Natural killer cell (primary cell): ENCODE data around the gene MMP24OS. TPM values are rescaled to one million over a fixed set of nuclear protein-coding genes. Genes with fewer than 3 reads are reported as not detected.

Experiments used
- ATAC-seq, 3 donors: fragments of 150-1000 bp in 2 of 3; fragments of 200-7000 bp in 1 of 3; cut with Tn5 transposase; 1 replicate in 1 of 3; 2 replicates in 2 of 3; pipeline ENCODE4 v1.10.0; 2021; ENCODE audit warnings: mild to moderate bottlenecking in 2 of 3, moderate library complexity in 2 of 3
- DNase-seq, 2 donors: peaks; one replicate each; pipeline versions ENCODE4 v3.0.0 to v3.0.0-alpha.2; 2013 to 2021; ENCODE audit warnings: mixed read lengths in 1 of 2
- H3K27ac ChIP-seq: one replicate; pipeline ENCODE4 v1.5.1; 2013; ENCODE audit warnings: mild to moderate bottlenecking, low read length
- H3K27me3 ChIP-seq: one replicate; pipeline ENCODE4 v1.6.1; 2013; ENCODE audit warnings: low read length; ENCODE audit not compliant: control insufficient read depth, insufficient read depth
- H3K36me3 ChIP-seq: one replicate; pipeline ENCODE4 v1.6.1; 2013; ENCODE audit warnings: low read length; ENCODE audit not compliant: control insufficient read depth, insufficient read depth
- H3K4me1 ChIP-seq: one replicate; pipeline ENCODE4 v1.6.1; 2013; ENCODE audit warnings: low read length; ENCODE audit not compliant: control insufficient read depth, insufficient read depth
- H3K4me3 ChIP-seq: one replicate; pipeline ENCODE4 v1.5.1; 2013; ENCODE audit warnings: low read length
- H3K9me3 ChIP-seq: one replicate; pipeline ENCODE4 v1.6.1; 2013; ENCODE audit warnings: low read length; ENCODE audit not compliant: control insufficient read depth, insufficient read depth
- H3K27ac Mint-ChIP-seq, 2 donors: one replicate each; pipeline ENCODE4 v1.8.0; 2022; ENCODE audit warnings: mild to moderate bottlenecking in 2 of 2, mixed read lengths in 2 of 2, moderate library complexity in 1 of 2
- H3K27me3 Mint-ChIP-seq, 2 donors: one replicate each; pipeline ENCODE4 v1.8.0; 2022; ENCODE audit warnings: low read depth in 2 of 2, mixed read lengths in 2 of 2
- H3K36me3 Mint-ChIP-seq: one replicate; pipeline ENCODE4 v1.8.0; 2022; ENCODE audit warnings: mixed read lengths
- H3K4me1 Mint-ChIP-seq, 2 donors: one replicate each; pipeline ENCODE4 v1.8.0; 2022; ENCODE audit warnings: mixed read lengths in 2 of 2
- H3K4me3 Mint-ChIP-seq: one replicate; pipeline ENCODE4 v1.8.0; 2022; ENCODE audit warnings: mild to moderate bottlenecking, moderate library complexity, mixed read lengths
- H3K9me3 Mint-ChIP-seq, 2 donors: one replicate each; pipeline ENCODE4 v1.8.0; 2022; ENCODE audit warnings: mixed read lengths in 2 of 2
- CTCF ChIP-seq: fragments of 200-600 bp; IDR thresholded peaks from one replicate; pipeline ENCODE4 v1.8.0; 2022; ENCODE audit warnings: antibody characterized with exemption
- WGBS: methylation state at CpG from one replicate; pipeline ENCODE4 v1.1.7; 2013; ENCODE audit warnings: missing lambda C conversion rate; ENCODE audit not compliant: insufficient coverage; 5-methylcytosine and 5-hydroxymethylcytosine counted together
- intact Hi-C: fragments of 100-400 bp; cut with micrococcal nuclease; formaldehyde crosslinking; loops from one replicate; pipeline ENCODE4 v1.14.2; 2022
- total RNA-seq, 4 donors: library from RNA; stranded (reverse); fragments of 120-200 nt in 1 of 4; gene quantifications; one replicate each; pipeline versions ENCODE4 v1.2.3 to v1.2.4, GENCODE V29; 2013 to 2022

Gene MMP24OS
- total RNA-seq, 3 donors from 2014 or later (not counting 1 experiment from before 2014, with no cell fraction given), result 76.5 to 92.7 (median 86.6) TPM

- peaks cover 0 to 3% of the 10 kb centered on the region in 2 donors for H3K27me3 Mint-ChIP-seq
- Histone ChIP-seq H3K27ac (no peak overlapping the region), H3K4me1 (peaks cover 7% of the 10 kb centered on the region), H3K36me3 (no peaks in the 10 kb centered on the region), H3K9me3 (no peaks in the 10 kb centered on the region), H3K27me3 (no peaks in the 10 kb centered on the region), H3K4me3 (no peak overlapping the region)
- no peak for ATAC-seq
- peaks cover 12 to 13% of the 10 kb centered on the region in 2 donors for H3K4me1 Mint-ChIP-seq
- no peak overlapping the region for H3K4me3 Mint-ChIP-seq
- no peaks in the 10 kb centered on the region for H3K9me3 Mint-ChIP-seq
- TF ChIP-seq CTCF, result no peak
- intact Hi-C loops, result no loop called here
- no peak overlapping the region for H3K27ac Mint-ChIP-seq
- H3K36me3 Mint-ChIP-seq, result no peaks in the 10 kb centered on the region
- 79% methylated on average over 4 of the region's 4 CpGs for WGBS
- DNase-seq, result no peak
These were observed 21.9 kb upstream of the MMP24OS start for GRCh38 chr20:35299780-35300179.

GRCh38 chr20:35298264-35298663 is 20.3 kb upstream of the MMP24OS start:
- ATAC-seq, result no peak

GRCh38 chr20:35297740-35298139 is 19.8 kb upstream of the MMP24OS start:
- Mint-ChIP-seq H3K4me3 (no peak overlapping the region), H3K9me3 (no peaks in the 10 kb centered on the region), H3K27ac (no peak overlapping the region), H3K4me1 (peaks cover 6% of the 10 kb centered on the region in 2 donors), H3K27me3 (peaks cover 0 to 3% of the 10 kb centered on the region in 2 donors), H3K36me3 (no peaks in the 10 kb centered on the region)
- WGBS, result 93% methylated on average over 14 of the region's 14 CpGs
- H3K27me3 ChIP-seq, result no peaks in the 10 kb centered on the region
- no peak overlapping the region for H3K27ac ChIP-seq
- no peaks in the 10 kb centered on the region for H3K4me1 ChIP-seq
- ATAC-seq, result no peak
- no peak for TF ChIP-seq CTCF
- H3K36me3 ChIP-seq, result no peaks in the 10 kb centered on the region
- intact Hi-C loops, result no loop called here
- H3K4me3 ChIP-seq, result no peak overlapping the region
- no peaks in the 10 kb centered on the region for H3K9me3 ChIP-seq
- no peak for DNase-seq

More at GRCh38 chr20:35298264-35298663, 20.3 kb upstream of the MMP24OS start:
- no peaks in the 10 kb centered on the region for H3K36me3 ChIP-seq
- H3K4me3 ChIP-seq, result no peak overlapping the region
- H3K9me3 ChIP-seq, result no peaks in the 10 kb centered on the region
- no peak overlapping the region for H3K27ac ChIP-seq
- no peak for DNase-seq
- peaks cover 6% of the 10 kb centered on the region in 2 donors for H3K4me1 Mint-ChIP-seq
- no peak for TF ChIP-seq CTCF
- no peak overlapping the region for H3K27ac Mint-ChIP-seq
- intact Hi-C loops, result no loop called here
- H3K36me3 Mint-ChIP-seq, result no peaks in the 10 kb centered on the region
- no peak overlapping the region for H3K4me3 Mint-ChIP-seq
- WGBS, result 82% methylated on average over 5 of the region's 5 CpGs
- no peaks in the 10 kb centered on the region for H3K9me3 Mint-ChIP-seq
- no peaks in the 10 kb centered on the region for H3K4me1 ChIP-seq
- peaks cover 0 to 3% of the 10 kb centered on the region in 2 donors for H3K27me3 Mint-ChIP-seq
- no peaks in the 10 kb centered on the region for H3K27me3 ChIP-seq

- Mint-ChIP-seq H3K4me3 (no peak overlapping the region), H3K27me3 (peaks cover 0 to 5% of the 10 kb centered on the region in 2 donors), H3K27ac (no peak overlapping the region), H3K9me3 (no peaks in the 10 kb centered on the region), H3K36me3 (no peaks in the 10 kb centered on the region), H3K4me1 (peaks cover 6% of the 10 kb centered on the region in 2 donors)
- intact Hi-C loops, result no loop called here
- WGBS, result 70% methylated on average over 7 of the region's 8 CpGs
- no peak for TF ChIP-seq CTCF
- H3K27me3 ChIP-seq, result no peaks in the 10 kb centered on the region
- ATAC-seq (no peak), DNase-seq (no peak)
- no peaks in the 10 kb centered on the region for H3K9me3 ChIP-seq
- H3K27ac ChIP-seq, result no peak overlapping the region
- H3K4me1 ChIP-seq, result no peaks in the 10 kb centered on the region
- no peak overlapping the region for H3K4me3 ChIP-seq
- H3K36me3 ChIP-seq, result no peaks in the 10 kb centered on the region
These were observed 19.2 kb upstream of the MMP24OS start for GRCh38 chr20:35297155-35297554.
